Smooth muscle cell of the brain vasculature (primary cell): ENCODE data around the gene TAS1R3.

ENCODE experiments used
- DNase-seq: peaks from one replicate; pipeline ENCODE4 v3.0.0-alpha.2; 2012; ENCODE audit warnings: low read depth, low spot score

The TAS1R3 gene

GRCh38 chr1:1340185-1340584 lies 9.1 kb downstream of the TAS1R3 start:
- DNase-seq, result no peak

GRCh38 chr1:1340791-1341548 lies 9.9 kb downstream of the TAS1R3 start:
- DNase-seq, result no peak

GRCh38 chr1:1341549-1342021 lies 10.5 kb downstream of the TAS1R3 start:
- DNase-seq, result no peak

GRCh38 chr1:1342061-1342562 lies 11.0 kb downstream of the TAS1R3 start:
- no peak for DNase-seq

- no peak for DNase-seq
Measured at GRCh38 chr1:1342584-1343115, 11.6 kb downstream of the TAS1R3 start.

- DNase-seq, result no peak
Measured at GRCh38 chr1:1343811-1344421, 12.8 kb downstream of the TAS1R3 start.

GRCh38 chr1:1344655-1345361 lies 13.7 kb downstream of the TAS1R3 start:
- DNase-seq, result no peak

- no peak for DNase-seq
Measured at GRCh38 chr1:1345384-1345783, 14.3 kb downstream of the TAS1R3 start.

GRCh38 chr1:1345860-1346500 lies 14.9 kb downstream of the TAS1R3 start:
- no peak for DNase-seq

GRCh38 chr1:1346501-1346890 lies 15.4 kb downstream of the TAS1R3 start:
- no peak for DNase-seq

- no peak for DNase-seq
Measured at GRCh38 chr1:1347026-1347595, 16.0 kb downstream of the TAS1R3 start.

GRCh38 chr1:1347663-1348419 lies 16.8 kb downstream of the TAS1R3 start:
- no peak for DNase-seq

GRCh38 chr1:1348420-1349255 lies 17.6 kb downstream of the TAS1R3 start:
- no peak for DNase-seq

- no peak for DNase-seq
Measured at GRCh38 chr1:1349256-1350012, 18.4 kb downstream of the TAS1R3 start, which contains the start of gene DVL1. Gene DVL1, minus strand, starts transcription at chr1:1349418. Its CDS starts 353 bp downstream, at chr1:1349065.

GRCh38 chr1:1351511-1352427 lies 20.7 kb downstream of the TAS1R3 start:
- DNase-seq, result no peak

- DNase-seq, result no peak
Measured at GRCh38 chr1:1352786-1353388, 21.8 kb downstream of the TAS1R3 start.
